Progenitor cell of endocrine pancreas (in vitro differentiated cells): ENCODE measurements around the gene CCDC30. TPM values are rescaled to one million over a fixed set of nuclear protein-coding genes. Genes with fewer than 3 reads are reported as not detected.

ENCODE experiments used
- DNase-seq: peaks from one replicate; pipeline ENCODE4 v3.0.0; 2021; ENCODE audit warnings: low spot score; ENCODE audit not compliant: unreplicated experiment
- H3K27ac Mint-ChIP-seq: 2 replicates; pipeline ENCODE4 v1.8.0; 2021; ENCODE audit warnings: mild to moderate bottlenecking, moderate library complexity, mixed read lengths
- H3K27me3 Mint-ChIP-seq: 2 replicates; pipeline ENCODE4 v1.8.0; 2021; ENCODE audit warnings: mixed read lengths
- H3K36me3 Mint-ChIP-seq: 2 replicates; pipeline ENCODE4 v1.8.0; 2022; ENCODE audit warnings: mixed read lengths; ENCODE audit not compliant: insufficient read depth
- H3K4me1 Mint-ChIP-seq: 2 replicates; pipeline ENCODE4 v1.8.0; 2021; ENCODE audit warnings: low read depth, mixed read lengths
- H3K4me3 Mint-ChIP-seq: 2 replicates; pipeline ENCODE4 v1.8.0; 2021; ENCODE audit warnings: low read depth, mild to moderate bottlenecking, moderate library complexity, mixed read lengths
- H3K9me3 Mint-ChIP-seq: 2 replicates; pipeline ENCODE4 v1.8.0; 2021; ENCODE audit warnings: low read depth, mixed read lengths
- CTCF ChIP-seq: fragments of 200-600 bp; sonication (generic); IDR thresholded peaks from one replicate; pipeline ENCODE4 v1.5.0; 2021; ENCODE audit warnings: antibody characterized with exemption, mild to moderate bottlenecking; ENCODE audit not compliant: unreplicated experiment
- total RNA-seq: library from RNA; stranded (reverse); gene quantifications from 2 replicates; pipeline ENCODE4 v1.2.1, GENCODE V29; 2021

The CCDC30 gene
- total RNA-seq, 1 donor from 2014 or later = 23.6 TPM

- Mint-ChIP-seq H3K4me3 (no peak overlapping the region), H3K4me1 (no peaks in the 10 kb centered on the region), H3K27me3 (no peaks in the 10 kb centered on the region), H3K9me3 (no peaks in the 10 kb centered on the region), H3K36me3 (peaks cover 4% of the 10 kb centered on the region), H3K27ac (no peak overlapping the region)
- no peak for TF ChIP-seq CTCF
- no peak for DNase-seq
Observed at GRCh38 chr1:42674214-42674613, 211.1 kb downstream of the CCDC30 start.

DNA sequence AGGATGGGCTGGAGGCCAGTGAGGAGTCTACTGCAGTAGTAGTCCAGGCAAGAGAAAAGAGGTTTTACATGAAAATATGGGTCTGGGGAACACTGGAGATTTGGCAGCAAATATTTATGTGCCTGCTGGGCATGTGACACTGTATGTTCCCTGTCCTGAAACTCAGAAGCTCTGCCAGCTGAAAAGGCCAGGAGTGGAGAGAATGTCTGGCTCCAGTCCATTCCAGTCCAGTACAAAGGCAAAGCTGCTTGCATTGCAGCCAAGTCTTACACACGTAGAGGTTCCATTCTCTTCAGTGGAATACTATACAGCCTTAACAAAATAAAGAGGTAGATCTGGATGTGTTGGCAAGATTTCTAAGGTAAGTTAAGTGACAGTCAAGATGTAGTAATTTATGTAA is 211.6 kb downstream of the CCDC30 start:
- Mint-ChIP-seq H3K27me3 (no peaks in the 10 kb centered on the region), H3K36me3 (peaks cover 3% of the 10 kb centered on the region), H3K9me3 (no peaks in the 10 kb centered on the region), H3K4me3 (no peak overlapping the region), H3K4me1 (no peaks in the 10 kb centered on the region), H3K27ac (no peak overlapping the region)
- no peak for TF ChIP-seq CTCF
- no peak for DNase-seq

- H3K27me3 Mint-ChIP-seq = no peaks in the 10 kb centered on the region
- TF ChIP-seq CTCF = no peak
- no peak overlapping the region for H3K4me3 Mint-ChIP-seq
- DNase-seq = no peak
- no peak overlapping the region for H3K27ac Mint-ChIP-seq
- H3K36me3 Mint-ChIP-seq = peaks cover 2% of the 10 kb centered on the region
- no peaks in the 10 kb centered on the region for H3K9me3 Mint-ChIP-seq
- H3K4me1 Mint-ChIP-seq = peaks cover 2% of the 10 kb centered on the region
Observed at GRCh38 chr1:42675467-42675866, 212.4 kb downstream of the CCDC30 start.

- H3K9me3 Mint-ChIP-seq = no peaks in the 10 kb centered on the region
- no peak for TF ChIP-seq CTCF
- no peak overlapping the region for H3K4me3 Mint-ChIP-seq
- H3K27me3 Mint-ChIP-seq = no peaks in the 10 kb centered on the region
- H3K27ac Mint-ChIP-seq = no peak overlapping the region
- no peak for DNase-seq
- H3K36me3 Mint-ChIP-seq = peaks cover 2% of the 10 kb centered on the region
- peaks cover 9% of the 10 kb centered on the region for H3K4me1 Mint-ChIP-seq
Observed at GRCh38 chr1:42676534-42677087, 213.5 kb downstream of the CCDC30 start.

GRCh38 chr1:42679364-42679983 is 216.4 kb downstream of the CCDC30 start:
- H3K4me3 Mint-ChIP-seq = no peak overlapping the region
- TF ChIP-seq CTCF = no peak
- no peaks in the 10 kb centered on the region for H3K9me3 Mint-ChIP-seq
- peaks cover 4% of the 10 kb centered on the region for H3K36me3 Mint-ChIP-seq
- no peaks in the 10 kb centered on the region for H3K27me3 Mint-ChIP-seq
- no peak for DNase-seq
- no peak overlapping the region for H3K27ac Mint-ChIP-seq
- H3K4me1 Mint-ChIP-seq = peaks cover 19% of the 10 kb centered on the region
